IPS-15b (cell line): ENCODE results near the gene GPR42.

ENCODE experiments used
- H3K27me3 ChIP-seq: one replicate; pipeline ENCODE4 v1.6.1; 2013; ENCODE audit warnings: low read length; ENCODE audit not compliant: control insufficient read depth, insufficient read depth
- H3K36me3 ChIP-seq: one replicate; pipeline ENCODE4 v1.6.1; 2013; ENCODE audit warnings: low read length; ENCODE audit not compliant: control insufficient read depth, insufficient read depth
- H3K4me1 ChIP-seq: one replicate; pipeline ENCODE4 v1.6.1; 2013; ENCODE audit warnings: mild to moderate bottlenecking, low read length; ENCODE audit not compliant: control insufficient read depth, insufficient read depth
- H3K4me3 ChIP-seq: one replicate; pipeline ENCODE4 v1.5.1; 2013; ENCODE audit warnings: low read depth, low read length
- H3K9ac ChIP-seq: one replicate; pipeline ENCODE4 v1.6.1; 2013; ENCODE audit warnings: low read depth, mild to moderate bottlenecking, low read length
- H3K9me3 ChIP-seq: one replicate; pipeline ENCODE4 v1.6.1; 2013; ENCODE audit warnings: mild to moderate bottlenecking, low read length; ENCODE audit not compliant: control insufficient read depth, insufficient read depth

GPR42 gene

DNA sequence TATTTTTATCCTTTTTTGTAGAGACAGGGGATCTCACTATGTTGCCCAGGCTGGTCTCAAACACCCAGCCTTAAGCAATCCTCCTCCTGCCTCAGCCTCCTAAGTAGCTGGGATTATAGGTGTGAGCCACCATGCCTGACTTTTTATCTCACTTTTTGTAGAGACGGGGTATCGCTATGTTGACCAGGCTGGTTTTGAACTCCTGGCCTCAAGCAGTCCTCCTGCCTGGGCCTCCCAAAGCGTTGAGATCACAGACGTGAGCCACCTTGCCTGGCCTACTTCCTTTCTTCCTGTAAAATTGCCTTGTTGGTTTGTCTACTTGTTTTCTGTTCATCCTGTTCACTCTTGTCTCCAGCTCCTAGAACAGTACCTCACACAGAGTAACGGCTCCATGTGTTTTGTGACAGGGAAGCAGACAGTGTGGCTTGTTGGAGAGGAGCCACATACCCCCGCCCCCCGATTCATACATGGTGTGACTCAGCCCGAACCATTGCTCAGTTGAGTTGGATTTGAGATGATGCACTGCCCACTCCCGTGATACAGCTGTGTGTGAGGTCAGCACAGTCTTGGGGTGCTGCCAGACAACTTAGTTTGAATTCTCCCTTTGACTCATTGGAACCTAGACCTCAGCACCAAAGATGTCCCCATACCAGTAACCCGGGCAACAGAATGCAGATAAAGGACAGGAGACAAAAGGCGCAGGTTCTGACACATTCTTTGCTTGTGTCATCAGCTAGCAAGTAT lies 34.2 kb downstream of the GPR42 start:
- no peaks in the 10 kb centered on the region for H3K36me3 ChIP-seq
- no peaks in the 10 kb centered on the region for H3K4me1 ChIP-seq
- no peaks in the 10 kb centered on the region for H3K9me3 ChIP-seq
- H3K4me3 ChIP-seq = no peak overlapping the region
- H3K27me3 ChIP-seq = no peaks in the 10 kb centered on the region
- H3K9ac ChIP-seq = no peak overlapping the region

DNA sequence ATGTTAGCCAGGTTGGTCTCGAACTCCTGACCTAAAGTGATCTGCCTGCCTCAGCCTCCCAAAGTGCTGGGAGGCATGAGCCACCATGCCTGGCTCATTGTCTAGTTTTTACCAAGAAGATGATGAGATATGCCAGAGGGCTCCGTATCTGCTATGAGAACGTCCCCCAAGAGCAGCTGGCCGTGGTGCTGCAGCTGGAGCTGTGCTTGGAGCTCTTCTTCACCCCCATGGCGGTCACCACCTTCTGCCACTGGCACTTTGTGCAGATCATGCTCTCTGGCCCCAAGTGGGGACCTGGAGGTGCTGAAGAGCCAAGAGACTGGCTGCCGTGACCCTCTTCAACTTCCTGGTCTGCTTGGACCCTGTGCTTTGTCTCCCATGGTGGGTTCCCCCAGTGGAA lies 36.8 kb downstream of the GPR42 start:
- no peaks in the 10 kb centered on the region for H3K4me1 ChIP-seq
- no peaks in the 10 kb centered on the region for H3K9me3 ChIP-seq
- H3K4me3 ChIP-seq = no peak overlapping the region
- H3K27me3 ChIP-seq = no peaks in the 10 kb centered on the region
- no peak overlapping the region for H3K9ac ChIP-seq
- no peaks in the 10 kb centered on the region for H3K36me3 ChIP-seq

DNA sequence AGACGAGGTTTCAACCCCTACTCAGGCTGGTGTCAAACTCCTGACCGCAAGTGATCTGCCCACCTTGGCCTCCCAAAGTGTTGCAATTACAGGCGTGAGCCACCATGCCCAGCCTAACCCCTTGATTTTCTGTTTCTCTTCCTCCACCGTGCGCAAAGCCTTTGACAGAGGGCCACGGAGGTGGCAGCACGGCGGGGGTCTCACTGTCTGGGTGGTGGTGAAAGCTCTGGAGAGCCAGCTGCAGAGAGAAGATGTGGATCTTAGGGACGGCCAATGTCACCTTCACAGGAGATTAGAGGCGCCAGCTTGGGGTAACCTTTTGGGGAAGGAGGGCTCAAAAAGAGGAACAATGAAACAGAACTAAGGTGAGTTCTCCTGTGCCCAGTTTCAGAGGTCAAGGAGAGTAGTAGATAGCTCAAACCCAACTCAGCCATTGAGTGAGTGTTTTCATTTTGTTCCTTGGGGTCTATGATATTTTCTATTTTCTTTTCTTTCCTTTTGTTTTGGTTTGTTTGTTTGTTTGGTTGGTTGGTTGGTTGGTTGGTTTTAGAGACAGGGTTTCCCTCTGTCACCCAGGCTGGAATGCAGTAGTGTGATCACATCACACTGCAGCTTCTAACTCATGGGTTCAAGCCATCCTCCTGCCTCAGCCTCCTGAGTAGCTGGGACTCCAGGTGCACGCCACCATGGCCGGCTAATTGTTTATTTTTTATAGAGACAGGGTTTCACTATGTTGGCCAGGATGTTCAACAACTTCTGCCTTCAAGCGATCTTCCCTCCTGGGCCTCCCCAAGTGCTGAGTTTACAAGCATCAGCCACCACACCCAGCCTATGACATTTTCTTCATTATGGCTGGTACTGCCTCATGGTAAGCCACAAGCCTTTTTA lies 37.7 kb downstream of the GPR42 start:
- Histone ChIP-seq H3K9me3 (no peaks in the 10 kb centered on the region), H3K4me3 (no peak overlapping the region), H3K27me3 (no peaks in the 10 kb centered on the region), H3K4me1 (no peaks in the 10 kb centered on the region), H3K36me3 (no peaks in the 10 kb centered on the region), H3K9ac (no peak overlapping the region)

DNA sequence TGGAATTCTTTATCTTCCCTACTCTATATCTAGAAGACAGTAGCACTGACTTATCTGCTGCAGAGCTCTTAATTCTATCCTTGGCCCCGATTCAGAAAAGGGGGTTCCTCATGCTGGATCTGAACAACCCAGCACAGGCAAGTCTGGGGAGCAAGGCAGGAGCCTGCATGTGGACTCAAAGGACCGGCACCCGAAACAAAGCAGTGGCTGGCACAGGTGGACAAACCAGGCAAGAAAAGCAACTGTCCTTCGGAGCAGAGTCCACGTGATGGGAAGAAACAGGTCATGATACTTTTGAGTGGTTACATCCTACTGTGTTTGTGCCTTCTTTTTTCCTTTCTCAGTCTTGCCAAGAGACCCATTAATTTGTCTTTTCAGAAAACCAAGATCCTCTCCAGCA lies 38.3 kb downstream of the GPR42 start:
- Histone ChIP-seq H3K9ac (no peak overlapping the region), H3K36me3 (no peaks in the 10 kb centered on the region), H3K4me1 (no peaks in the 10 kb centered on the region), H3K4me3 (no peak overlapping the region), H3K27me3 (no peaks in the 10 kb centered on the region), H3K9me3 (no peaks in the 10 kb centered on the region)

DNA sequence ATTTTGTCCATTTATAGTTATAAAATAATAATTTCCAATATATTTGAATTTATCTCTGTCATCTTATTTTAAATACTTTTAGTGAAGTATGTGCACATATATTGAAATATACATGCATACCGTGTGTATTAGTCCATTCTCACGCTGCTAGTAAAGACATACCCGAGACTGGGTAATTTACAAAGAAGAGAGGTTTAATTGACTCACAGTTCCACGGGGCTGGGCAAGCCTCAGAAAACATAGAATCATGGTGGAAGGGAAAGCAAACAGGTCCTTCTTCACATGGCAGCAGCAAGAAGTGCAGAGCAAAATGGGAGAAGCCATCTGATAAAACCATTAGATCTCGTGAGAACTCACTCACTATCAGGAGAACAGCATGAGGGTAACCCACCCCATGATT lies 39.6 kb downstream of the GPR42 start:
- Histone ChIP-seq H3K4me3 (no peak overlapping the region), H3K27me3 (no peaks in the 10 kb centered on the region), H3K36me3 (no peaks in the 10 kb centered on the region), H3K9me3 (no peaks in the 10 kb centered on the region), H3K4me1 (no peaks in the 10 kb centered on the region), H3K9ac (no peak overlapping the region)

DNA sequence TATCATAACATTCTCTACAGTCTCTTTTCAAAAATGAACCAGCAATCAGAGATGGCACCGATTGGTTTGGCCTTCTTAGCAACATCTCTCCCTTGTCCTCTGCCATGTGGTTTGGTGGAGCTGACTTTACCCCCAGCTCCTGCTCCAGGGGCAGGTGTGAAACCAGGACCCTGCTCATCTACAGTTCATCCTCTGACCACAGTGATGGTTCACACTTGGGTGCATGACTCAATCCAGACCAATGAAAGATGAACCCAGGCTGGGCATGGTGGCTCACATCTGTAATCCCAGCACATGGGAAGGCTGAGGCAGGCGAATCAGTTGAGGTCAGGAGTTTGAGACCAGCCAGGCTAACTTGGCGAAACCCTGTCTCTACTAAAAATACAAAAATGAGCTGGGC lies 43.6 kb downstream of the GPR42 start:
- Histone ChIP-seq H3K27me3 (peaks cover 7% of the 10 kb centered on the region), H3K4me3 (no peak overlapping the region), H3K4me1 (no peaks in the 10 kb centered on the region), H3K9me3 (no peaks in the 10 kb centered on the region), H3K36me3 (no peaks in the 10 kb centered on the region), H3K9ac (no peak overlapping the region)

DNA sequence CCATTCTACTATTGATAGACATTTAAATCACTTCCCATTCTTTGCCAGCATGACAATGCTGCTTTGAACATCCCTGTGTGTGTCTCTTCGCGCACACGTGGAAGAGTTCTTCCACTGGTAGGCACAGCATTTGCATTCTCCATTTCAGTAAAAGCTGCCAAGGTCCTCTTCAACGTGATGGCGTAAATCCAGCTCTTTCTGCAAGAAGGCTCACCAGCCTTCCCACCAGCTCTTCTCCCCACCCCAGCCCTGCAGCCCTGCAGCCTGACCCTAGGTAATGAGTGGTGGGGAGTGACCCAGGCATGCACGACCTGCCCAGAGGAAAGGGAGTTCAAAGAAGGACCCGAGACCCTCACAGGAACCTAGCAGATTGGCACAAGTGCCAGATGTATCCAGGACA lies 45.5 kb downstream of the GPR42 start:
- H3K36me3 ChIP-seq = no peaks in the 10 kb centered on the region
- H3K9me3 ChIP-seq = no peaks in the 10 kb centered on the region
- peaks cover 7% of the 10 kb centered on the region for H3K27me3 ChIP-seq
- no peak overlapping the region for H3K4me3 ChIP-seq
- no peak overlapping the region for H3K9ac ChIP-seq
- H3K4me1 ChIP-seq = no peaks in the 10 kb centered on the region

DNA sequence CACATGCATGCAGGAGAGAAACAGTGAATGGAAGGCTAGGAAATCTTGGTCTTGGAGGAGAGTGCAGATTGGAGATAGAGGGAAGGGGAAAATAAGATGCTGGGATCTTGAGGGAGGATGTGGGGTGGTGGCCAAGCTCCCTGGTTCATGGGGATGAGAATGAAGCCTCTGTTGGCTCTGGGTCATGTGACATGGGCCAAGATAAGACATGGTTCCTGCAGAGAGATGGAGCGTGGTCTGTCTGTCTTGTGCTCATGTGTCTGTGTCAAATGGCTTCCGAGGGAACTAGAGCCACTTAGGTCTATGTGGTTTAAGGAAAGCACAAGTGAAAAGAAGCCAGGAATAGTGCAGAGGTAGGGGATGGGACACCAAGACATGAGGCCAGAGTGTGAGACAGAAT lies 46.4 kb downstream of the GPR42 start:
- Histone ChIP-seq H3K4me3 (no peak overlapping the region), H3K36me3 (no peaks in the 10 kb centered on the region), H3K9me3 (no peaks in the 10 kb centered on the region), H3K27me3 (peaks cover 7% of the 10 kb centered on the region), H3K4me1 (no peaks in the 10 kb centered on the region), H3K9ac (no peak overlapping the region)

DNA sequence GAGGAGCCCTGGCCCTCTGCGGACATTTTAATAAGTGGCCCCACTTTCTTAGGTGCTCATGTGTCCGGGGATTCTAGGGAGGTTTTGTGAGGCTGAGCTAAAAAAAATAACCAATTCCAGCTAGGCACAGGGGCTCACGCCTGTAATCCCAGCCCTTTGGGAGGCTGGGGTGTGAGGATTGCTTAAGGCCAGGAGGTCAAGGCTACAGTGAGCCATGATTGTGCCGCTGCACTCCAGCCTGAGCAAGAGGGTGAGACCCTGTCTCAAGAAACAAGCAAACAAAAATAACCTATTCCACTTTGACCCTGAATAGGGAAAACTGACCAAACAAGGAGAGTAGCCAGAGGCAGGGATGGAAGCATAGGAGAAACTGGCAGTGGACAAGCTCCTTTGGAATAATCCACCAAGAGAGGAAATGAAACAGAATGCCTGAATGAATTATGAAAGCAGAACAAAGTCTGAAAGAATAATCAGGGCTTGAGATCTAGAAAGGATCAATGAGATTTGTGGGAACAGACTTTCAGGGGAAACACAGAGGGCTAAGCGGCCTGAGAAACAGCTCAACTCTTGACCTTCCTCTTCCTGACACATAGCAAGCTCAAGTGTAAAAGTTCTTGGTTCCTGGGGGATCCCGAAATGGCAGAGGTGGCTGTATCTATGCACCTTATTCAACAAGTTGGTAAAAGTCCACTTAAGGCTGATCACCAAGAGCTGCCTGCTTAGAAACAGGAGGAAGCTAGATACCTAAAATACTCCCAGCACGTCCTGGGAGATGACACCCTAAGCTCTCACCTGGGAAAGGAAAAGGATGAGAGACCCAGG lies 47.1 kb downstream of the GPR42 start:
- no peaks in the 10 kb centered on the region for H3K9me3 ChIP-seq
- H3K9ac ChIP-seq = no peak overlapping the region
- H3K4me1 ChIP-seq = no peaks in the 10 kb centered on the region
- H3K36me3 ChIP-seq = no peaks in the 10 kb centered on the region
- H3K27me3 ChIP-seq = peaks cover 7% of the 10 kb centered on the region
- no peak overlapping the region for H3K4me3 ChIP-seq

DNA sequence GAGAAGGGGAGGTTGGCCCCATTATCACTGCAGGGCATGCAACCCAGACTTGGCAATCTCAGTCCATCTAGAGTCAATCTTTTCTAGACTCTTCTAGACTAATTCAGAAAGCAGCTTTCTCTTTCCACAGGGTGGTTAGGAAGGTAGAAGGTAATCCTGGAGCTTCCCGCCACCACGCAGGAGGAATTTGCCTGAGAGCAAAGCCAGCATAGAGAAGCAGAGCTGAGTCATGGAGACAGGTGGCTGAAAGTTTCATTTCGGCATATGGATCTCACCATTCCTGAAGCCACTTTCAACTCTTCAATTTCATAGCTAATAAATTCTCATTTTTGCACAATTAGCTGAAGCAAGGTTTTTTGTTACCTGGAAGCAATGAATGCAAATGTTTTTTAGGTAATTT lies 48.2 kb downstream of the GPR42 start:
- H3K27me3 ChIP-seq = peaks cover 7% of the 10 kb centered on the region
- no peaks in the 10 kb centered on the region for H3K36me3 ChIP-seq
- H3K9me3 ChIP-seq = no peaks in the 10 kb centered on the region
- no peak overlapping the region for H3K4me3 ChIP-seq
- H3K4me1 ChIP-seq = no peaks in the 10 kb centered on the region
- H3K9ac ChIP-seq = no peak overlapping the region

DNA sequence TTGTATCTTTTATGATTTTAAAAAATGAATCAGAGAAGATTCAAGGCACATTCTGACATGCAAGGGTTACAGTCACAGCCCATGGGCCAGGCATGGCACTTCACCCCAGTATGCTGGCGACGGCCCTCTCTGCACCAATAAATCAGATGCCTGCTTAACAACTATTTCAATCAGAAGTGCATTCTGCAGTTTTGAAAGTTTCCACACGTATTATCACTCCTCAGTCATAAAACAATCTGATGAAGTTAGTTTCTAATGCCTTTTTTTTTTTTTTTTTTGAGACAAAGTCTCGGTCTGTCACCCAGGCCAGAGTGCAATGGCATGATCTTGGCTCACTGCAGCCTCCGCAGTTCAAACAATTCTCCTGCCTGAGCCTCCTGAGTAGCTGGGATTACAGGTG lies 48.9 kb downstream of the GPR42 start:
- H3K4me1 ChIP-seq = no peaks in the 10 kb centered on the region
- H3K4me3 ChIP-seq = no peak overlapping the region
- H3K36me3 ChIP-seq = no peaks in the 10 kb centered on the region
- no peaks in the 10 kb centered on the region for H3K9me3 ChIP-seq
- no peak overlapping the region for H3K9ac ChIP-seq
- H3K27me3 ChIP-seq = peaks cover 7% of the 10 kb centered on the region
